ENCODE measurements around the gene LHX3. TPM values are rescaled to one million over a fixed set of nuclear protein-coding genes. Genes with fewer than 3 reads are reported as not detected.

The LHX3 gene
- total RNA-seq, 1 donor from 2014 or later: not detected

- DNase-seq (ENCODE audit: low spot score): no peak
Measured at GRCh38 chr9:136207616-136208015, 2.7 kb upstream of the LHX3 start.

GRCh38 chr9:136206602-136207275, 1.8 kb upstream of the LHX3 start:
- no peak for DNase-seq (ENCODE audit: low spot score)

- DNase-seq (ENCODE audit: low spot score): no peak
Measured at GRCh38 chr9:136205707-136205992, 722 bp upstream of the LHX3 start.

GRCh38 chr9:136204145-136204805, 653 bp downstream of the LHX3 start:
- DNase-seq (ENCODE audit: low spot score): no peak

- DNase-seq (ENCODE audit: low spot score): no peak
Measured at GRCh38 chr9:136203408-136204144, 1.4 kb downstream of the LHX3 start.

GRCh38 chr9:136202454-136203407, 2.2 kb downstream of the LHX3 start:
- no peak for DNase-seq (ENCODE audit: low spot score)

- no peak for DNase-seq (ENCODE audit: low spot score)
Measured at GRCh38 chr9:136201609-136202453, 3.1 kb downstream of the LHX3 start.

GRCh38 chr9:136201174-136201573, 3.8 kb downstream of the LHX3 start:
- DNase-seq (ENCODE audit: low spot score): no peak

GRCh38 chr9:136200424-136200823, 4.5 kb downstream of the LHX3 start:
- DNase-seq (ENCODE audit: low spot score): no peak

GRCh38 chr9:136199391-136200288, 5.3 kb downstream of the LHX3 start:
- DNase-seq (ENCODE audit: low spot score): no peak

GRCh38 chr9:136198605-136199083, 6.3 kb downstream of the LHX3 start:
- DNase-seq (ENCODE audit: low spot score): no peak

GRCh38 chr9:136197930-136198604, 6.9 kb downstream of the LHX3 start:
- no peak for DNase-seq (ENCODE audit: low spot score)

- DNase-seq (ENCODE audit: low spot score): no peak
Measured at GRCh38 chr9:136197084-136197875, 7.6 kb downstream of the LHX3 start.

- DNase-seq (ENCODE audit: low spot score): no peak
Measured at GRCh38 chr9:136196404-136197083, 8.4 kb downstream of the LHX3 start.

GRCh38 chr9:136194540-136194939, 10.4 kb downstream of the LHX3 start:
- DNase-seq (ENCODE audit: low spot score): no peak

- DNase-seq (ENCODE audit: low spot score): no peak
Measured at GRCh38 chr9:136193891-136194279, 11.0 kb downstream of the LHX3 start.

- no peak for DNase-seq (ENCODE audit: low spot score)
Measured at GRCh38 chr9:136193127-136193890, 11.6 kb downstream of the LHX3 start.
